NOMO-1 treated with dmso at 0.1 percent for 144 hours (cell line): ENCODE measurements around the gene FBXO17.

Experiments
- DNase-seq: peaks from one replicate; lab custom pipeline; 2025; ENCODE audit not compliant: unreplicated experiment; lab: John Stamatoyannopoulos, UW

FBXO17 gene

GRCh38 chr19:38894968-38895367 is 80.6 kb downstream of the FBXO17 start:
- DNase-seq: no peak

- DNase-seq: no peak
These were observed 82.2 kb downstream of the FBXO17 start for GRCh38 chr19:38893341-38893771.

GRCh38 chr19:38892841-38893240 is 82.7 kb downstream of the FBXO17 start:
- DNase-seq: no peak

- DNase-seq: no peak
These were observed 83.8 kb downstream of the FBXO17 start for GRCh38 chr19:38891771-38892170.
